Fibroblast of skin of left biceps (primary cell): ENCODE data around the gene NUTF2.
A peak's percentile ranks its signal among the peaks of the same experiment; 100 is the strongest.
"Not testable (repeated sequence)": the region's sequence is repeated elsewhere in the genome, so short reads cannot be mapped to it uniquely, and the experiment has no call there.

Experiments used
- DNase-seq, 2 experiments: peaks; one replicate each; pipeline ENCODE4 v3.0.0-alpha.2; 2013; ENCODE audit warnings: low read depth in 2 of 2

Gene NUTF2

GRCh38 chr16:67885545-67885944 lies 38.8 kb downstream of the NUTF2 start:
- no peak for DNase-seq

DNA sequence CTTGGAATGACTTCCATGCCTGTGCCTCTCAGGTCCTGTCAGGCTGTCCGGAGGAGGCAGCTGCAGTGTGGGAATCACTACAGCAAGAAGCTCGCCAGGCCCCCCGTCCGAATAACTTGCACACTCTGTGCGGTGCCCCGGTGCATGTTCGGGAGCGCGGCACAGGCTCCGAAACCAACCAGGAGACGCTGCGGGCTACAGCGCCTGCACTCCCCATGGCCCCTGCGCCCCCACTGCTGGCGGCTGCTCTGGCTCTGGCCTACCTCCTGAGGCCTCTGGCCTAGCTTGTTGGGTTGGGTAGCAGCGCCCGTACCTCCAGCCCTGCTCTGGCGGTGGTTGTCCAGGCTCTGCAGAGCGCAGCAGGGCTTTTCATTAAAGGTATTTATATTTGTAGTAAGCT lies 39.2 kb downstream of the NUTF2 start:
- DNase-seq, result no peak

DNA sequence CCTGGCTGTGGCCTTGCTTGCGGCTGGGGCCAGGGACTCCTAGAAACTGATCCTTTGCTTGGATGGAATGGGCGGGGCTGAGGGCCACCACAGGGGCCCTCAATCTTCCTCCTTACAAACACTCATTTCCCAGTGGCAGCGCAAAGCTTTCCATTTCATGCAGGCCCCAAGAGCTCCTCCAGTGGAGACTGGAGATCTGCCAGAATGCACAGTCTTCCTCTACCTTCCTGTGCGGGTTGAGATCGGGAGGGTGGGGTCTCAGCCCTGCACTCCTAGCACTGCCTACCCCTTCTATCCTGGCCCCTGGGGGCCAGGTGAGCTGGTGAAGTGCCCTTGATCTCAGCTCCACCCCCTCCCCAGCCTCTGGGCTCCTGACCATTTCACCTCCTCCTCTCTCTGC lies 39.7 kb downstream of the NUTF2 start:
- DNase-seq, result no peak

GRCh38 chr16:67888331-67888730 lies 41.6 kb downstream of the NUTF2 start:
- no peak for DNase-seq

- DNase-seq, result no peak
Observed at GRCh38 chr16:67892375-67892774, 45.6 kb downstream of the NUTF2 start.

GRCh38 chr16:67892899-67893742 lies 46.4 kb downstream of the NUTF2 start, which contains the start of gene PSKH1:
PSKH1 (plus strand) TSS chr16:67893254; CDS start chr16:67908750, 15,496 bp downstream.
- peak; percentile 82 to 89 for DNase-seq

GRCh38 chr16:67893743-67894399 lies 47.1 kb downstream of the NUTF2 start:
- no peak for DNase-seq

DNA sequence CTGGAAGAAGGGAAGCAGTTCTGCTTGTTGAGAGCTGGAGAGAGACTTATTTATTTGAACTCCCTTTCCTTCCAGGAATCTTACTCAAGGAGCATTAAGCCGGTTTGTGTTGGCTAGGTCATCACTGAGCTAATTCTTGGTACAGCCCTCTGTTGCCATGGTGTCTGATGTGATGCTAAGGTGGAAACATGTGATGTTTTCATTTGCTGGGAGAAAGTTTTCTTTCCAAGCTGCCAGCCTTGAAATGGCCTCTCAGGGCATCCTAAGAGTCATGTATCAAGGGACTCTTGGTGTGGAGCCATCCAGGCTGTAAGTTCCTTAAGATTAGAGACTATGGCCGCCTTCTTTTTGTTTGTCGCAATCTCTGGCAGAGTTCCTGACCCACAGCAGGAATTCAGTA lies 50.5 kb downstream of the NUTF2 start:
- no peak for DNase-seq

GRCh38 chr16:67901734-67902133 lies 55.0 kb downstream of the NUTF2 start:
- no peak for DNase-seq

- no peak for DNase-seq
Observed at GRCh38 chr16:67902831-67903230, 56.1 kb downstream of the NUTF2 start.

DNA sequence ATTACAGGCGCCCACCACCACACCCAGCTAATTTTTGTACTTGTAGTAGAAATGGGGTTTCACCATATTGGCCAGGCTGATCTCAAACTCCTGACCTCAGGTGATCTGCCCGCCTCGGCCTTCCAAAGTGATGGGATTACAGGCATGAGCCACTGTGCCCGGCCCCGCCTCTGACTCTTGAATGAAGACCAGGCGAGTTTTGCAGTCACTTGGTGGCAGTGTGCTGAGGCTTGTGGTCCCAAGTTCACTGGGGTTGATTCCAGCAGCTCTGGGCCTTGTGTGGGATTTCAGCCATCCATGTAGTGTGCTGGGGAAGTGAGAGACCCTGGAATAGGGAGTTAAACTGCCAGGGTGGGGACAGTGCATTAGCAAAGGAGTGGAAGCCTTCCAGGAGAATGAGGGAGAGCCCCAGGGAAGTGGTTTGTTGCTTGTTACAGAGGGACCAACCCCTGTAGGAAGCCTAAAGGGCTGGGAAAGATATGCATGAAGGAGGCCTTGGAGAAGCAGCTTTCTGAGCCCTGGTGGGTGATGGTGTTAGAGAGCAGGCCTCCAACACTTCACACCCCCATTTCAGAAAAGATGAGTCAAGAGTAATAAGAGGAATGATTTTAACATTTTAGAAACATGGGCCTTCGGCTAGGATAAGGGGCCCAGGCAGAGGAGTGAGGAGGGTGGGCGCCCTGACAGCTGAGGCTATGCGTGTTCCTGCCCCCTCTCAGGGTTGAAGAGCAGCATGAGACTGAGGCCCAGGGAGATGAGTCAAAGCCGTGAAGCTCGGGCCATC lies 60.9 kb downstream of the NUTF2 start:
- DNase-seq, result no peak

DNA sequence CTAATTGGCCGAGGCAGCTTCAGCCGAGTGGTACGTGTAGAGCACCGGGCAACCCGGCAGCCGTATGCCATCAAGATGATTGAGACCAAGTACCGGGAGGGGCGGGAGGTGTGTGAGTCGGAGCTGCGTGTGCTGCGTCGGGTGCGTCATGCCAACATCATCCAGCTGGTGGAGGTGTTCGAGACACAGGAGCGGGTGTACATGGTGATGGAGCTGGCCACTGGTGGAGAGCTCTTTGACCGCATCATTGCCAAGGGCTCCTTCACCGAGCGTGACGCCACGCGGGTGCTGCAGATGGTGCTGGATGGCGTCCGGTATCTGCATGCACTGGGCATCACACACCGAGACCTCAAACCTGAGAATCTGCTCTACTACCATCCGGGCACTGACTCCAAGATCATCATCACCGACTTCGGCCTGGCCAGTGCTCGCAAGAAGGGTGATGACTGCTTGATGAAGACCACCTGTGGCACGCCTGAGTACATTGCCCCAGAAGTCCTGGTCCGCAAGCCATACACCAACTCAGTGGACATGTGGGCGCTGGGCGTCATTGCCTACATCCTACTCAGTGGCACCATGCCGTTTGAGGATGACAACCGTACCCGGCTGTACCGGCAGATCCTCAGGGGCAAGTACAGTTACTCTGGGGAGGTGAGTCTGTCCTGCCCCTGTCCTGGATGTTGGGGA lies 62.5 kb downstream of the NUTF2 start:
- DNase-seq, result no peak

GRCh38 chr16:67910158-67910557 lies 63.4 kb downstream of the NUTF2 start:
- DNase-seq, result no peak

DNA sequence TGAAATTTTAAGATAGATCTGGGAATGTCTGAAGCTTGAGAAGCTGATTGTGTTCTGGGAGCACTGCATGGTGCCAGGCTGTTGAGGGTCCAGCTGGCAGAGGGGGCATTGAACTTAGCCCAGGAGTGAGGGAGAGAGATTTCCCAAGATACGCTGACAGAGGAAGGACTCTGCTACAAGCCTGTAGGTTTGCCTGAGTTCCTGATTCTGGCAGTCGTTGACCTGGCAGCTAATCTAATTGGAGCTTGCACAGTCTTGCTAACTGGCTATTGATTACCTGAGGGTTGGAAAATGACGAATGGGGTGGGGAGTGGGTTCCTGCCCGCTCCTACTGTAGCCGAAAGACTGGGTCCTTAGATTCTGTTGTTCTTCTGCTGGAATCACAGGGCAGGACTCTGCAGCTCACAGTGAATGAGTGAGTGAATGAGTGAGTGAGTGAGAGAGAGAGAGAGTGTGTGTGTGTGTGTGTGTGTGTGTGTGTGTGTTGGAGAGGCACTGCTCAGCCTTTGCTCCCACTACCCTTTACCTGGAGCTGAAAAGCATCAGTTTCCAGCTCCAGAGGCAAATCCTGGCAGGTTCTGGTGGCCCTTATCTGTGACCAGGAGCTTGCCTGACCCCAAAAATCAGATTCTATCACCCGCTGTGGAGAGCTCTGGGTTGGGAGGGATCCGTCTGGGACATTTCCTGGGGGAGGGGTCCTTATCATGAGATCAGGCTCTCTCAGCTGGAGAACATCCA lies 68.2 kb downstream of the NUTF2 start:
- DNase-seq, result no peak

- DNase-seq, result not testable (repeated sequence)
Observed at GRCh38 chr16:67915496-67915769, 68.7 kb downstream of the NUTF2 start.

GRCh38 chr16:67915831-67916723 lies 69.3 kb downstream of the NUTF2 start:
- no peak for DNase-seq

DNA sequence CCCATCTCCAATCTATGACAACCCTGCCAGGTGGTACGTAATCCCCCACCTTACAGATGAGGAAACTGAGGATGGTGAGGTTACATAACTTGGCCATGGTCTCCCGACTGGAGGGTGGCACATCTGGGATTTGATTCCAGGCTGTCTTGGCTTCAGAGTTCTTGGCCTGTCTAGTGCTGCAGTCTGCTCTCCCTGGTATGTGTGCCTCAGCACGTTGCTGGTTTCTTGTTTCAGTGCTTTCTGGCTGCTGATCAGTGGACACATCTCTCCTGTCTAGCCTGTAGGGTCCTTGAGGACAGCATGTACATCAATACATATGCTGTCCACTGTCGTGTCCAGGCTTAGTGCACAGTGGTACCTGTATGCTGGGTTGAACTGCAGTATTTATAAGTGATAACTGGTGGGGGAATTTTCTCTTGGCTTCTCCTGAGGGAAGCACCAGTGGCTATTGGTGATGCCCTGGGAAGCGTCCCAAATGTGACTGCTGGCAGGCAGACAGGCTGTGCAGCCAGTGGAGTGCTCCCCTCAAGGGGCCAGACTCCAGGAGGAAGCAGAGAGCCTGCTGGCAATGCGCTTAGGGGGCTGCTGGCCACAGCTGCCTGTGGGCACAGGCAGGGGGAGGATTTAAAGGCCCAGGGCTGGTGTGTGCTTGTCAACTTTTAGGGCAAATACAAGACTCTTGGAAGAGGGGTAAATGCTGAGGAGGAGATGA lies 70.6 kb downstream of the NUTF2 start:
- DNase-seq, result no peak

DNA sequence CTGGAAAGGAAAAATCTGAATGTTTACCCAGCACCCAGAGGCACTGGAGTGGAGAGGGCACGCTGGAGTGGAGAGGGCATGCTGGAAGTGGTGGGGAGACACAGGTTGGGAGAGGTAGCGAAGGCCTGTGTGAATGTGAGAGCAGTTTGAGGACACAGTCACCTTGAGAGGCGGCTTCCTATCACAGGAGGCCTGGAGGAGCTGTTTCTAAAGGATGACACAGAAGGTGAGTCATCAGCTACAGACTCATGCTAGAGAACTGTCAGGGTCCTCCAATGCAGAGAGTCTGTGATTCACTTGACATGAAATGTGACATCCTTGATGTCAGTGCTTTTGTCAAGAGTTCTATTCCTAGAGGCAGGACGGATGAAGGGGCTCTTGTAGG lies 71.1 kb downstream of the NUTF2 start:
- peak in 1 of 2 experiments; percentile 17 for DNase-seq

DNA sequence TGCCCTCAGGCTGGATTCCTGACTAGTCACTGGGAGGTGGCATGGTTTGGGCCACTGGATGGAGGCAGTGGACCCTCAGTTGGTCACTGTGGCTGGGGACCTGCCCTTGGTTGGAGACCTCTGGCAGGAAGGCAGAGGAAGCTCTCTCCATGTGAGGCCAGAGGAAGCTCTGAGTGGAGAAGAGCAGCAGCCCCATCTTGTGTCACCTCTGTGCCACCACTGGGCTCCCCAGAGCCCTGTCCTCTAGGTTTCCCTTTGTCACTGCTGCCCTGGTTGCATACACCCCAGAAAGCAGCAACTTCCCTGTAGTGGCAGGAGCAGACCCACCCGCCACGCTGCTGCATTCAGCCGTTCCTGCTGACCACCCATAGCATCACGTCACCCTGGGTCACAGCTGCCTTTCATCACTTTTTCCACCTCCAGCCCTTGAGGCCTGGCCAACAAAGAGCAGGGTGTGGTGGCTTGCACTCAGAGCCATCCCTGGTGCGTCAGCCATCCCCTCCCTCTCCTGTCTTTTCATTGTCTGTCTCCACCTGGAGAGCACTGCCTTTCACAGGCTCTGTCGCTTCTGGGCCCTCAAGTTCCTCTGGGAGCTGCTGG lies 73.0 kb downstream of the NUTF2 start:
- no peak for DNase-seq
